Right lobe of liver (tissue), 4 donors: ENCODE measurements around the gene CHST11.

Experiments
- POLR2A ChIP-seq: fragments of 450-650 bp; IDR thresholded peaks from one replicate; pipeline ENCODE4 v1.6.1; 2017; ENCODE audit warnings: antibody characterized with exemption, mild to moderate bottlenecking
- TF ChIP-seq, protein P1 (sequence below), 4 donors: fragments of 200-600 bp in 3 of 4; fragments of 450-650 bp in 1 of 4; IDR thresholded peaks; one replicate each; pipeline versions ENCODE4 v1.5.1 to v1.8.0; 2016 to 2022; ENCODE audit warnings: antibody characterized with exemption in 4 of 4, mild to moderate bottlenecking in 2 of 4
- donor health status: DM: no; HTN: no; CAD: no.
- donor health status: DM: no; HTN: no; CAD: no.
- donor health status: DM: no; HTN: yes; CAD: no.

DNA sequence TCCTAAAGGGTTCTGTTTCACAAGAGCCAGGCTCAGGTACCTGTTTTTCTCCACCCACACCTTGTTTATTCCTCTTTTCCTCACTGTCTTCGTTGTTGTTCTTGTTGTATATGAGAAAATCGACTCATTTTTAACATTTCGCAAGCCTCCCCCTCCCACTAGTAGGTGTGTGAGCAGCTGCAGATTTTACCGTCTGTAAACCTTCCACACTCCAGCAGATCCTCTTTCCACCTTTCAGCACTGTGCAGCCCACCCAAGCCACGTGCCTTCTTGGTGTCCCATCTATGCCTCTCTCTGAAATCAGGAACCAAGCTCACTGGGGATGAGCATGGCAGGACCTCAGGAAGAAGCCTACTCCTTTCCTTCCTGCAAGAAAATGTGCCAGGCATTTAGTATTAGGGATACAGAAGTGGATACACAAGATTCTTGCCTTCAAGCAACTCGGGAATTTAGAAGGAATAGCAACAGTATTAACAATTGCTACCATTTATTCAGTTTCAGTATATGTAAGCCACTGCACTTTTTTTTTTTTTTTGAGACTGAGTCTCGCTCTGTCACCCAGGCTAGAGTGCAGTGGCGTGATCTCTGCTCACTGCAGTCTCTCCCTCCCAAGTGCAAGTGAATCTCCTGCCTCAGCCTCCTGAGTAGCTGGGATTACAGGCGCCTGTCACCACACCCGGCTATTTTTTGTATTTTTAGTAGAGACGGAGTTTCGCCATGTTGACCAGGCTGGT, 113.6 kb downstream of the CHST11 start:
- TF ChIP-seq, protein P1, sequence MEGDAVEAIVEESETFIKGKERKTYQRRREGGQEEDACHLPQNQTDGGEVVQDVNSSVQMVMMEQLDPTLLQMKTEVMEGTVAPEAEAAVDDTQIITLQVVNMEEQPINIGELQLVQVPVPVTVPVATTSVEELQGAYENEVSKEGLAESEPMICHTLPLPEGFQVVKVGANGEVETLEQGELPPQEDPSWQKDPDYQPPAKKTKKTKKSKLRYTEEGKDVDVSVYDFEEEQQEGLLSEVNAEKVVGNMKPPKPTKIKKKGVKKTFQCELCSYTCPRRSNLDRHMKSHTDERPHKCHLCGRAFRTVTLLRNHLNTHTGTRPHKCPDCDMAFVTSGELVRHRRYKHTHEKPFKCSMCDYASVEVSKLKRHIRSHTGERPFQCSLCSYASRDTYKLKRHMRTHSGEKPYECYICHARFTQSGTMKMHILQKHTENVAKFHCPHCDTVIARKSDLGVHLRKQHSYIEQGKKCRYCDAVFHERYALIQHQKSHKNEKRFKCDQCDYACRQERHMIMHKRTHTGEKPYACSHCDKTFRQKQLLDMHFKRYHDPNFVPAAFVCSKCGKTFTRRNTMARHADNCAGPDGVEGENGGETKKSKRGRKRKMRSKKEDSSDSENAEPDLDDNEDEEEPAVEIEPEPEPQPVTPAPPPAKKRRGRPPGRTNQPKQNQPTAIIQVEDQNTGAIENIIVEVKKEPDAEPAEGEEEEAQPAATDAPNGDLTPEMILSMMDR (IDR thresholded peaks at IDR 0.05): no peak
- no peak for TF ChIP-seq POLR2A
